ENCODE measurements around the gene ELOVL1. TPM values are rescaled to one million over a fixed set of nuclear protein-coding genes. Genes with fewer than 3 reads are reported as not detected.

Gene ELOVL1
- total and polyA plus RNA-seq, 2 of the 13 experiments (the other 11 are each of a cell fraction or from before 2014, with no cell fraction given) = 55.2 to 77.4 TPM

- 0 out of 2 replicates have a peak, but pooled peaks have one; percentile 59 for TF ChIP-seq ZUFSP (CRISPR knock-in tag; IDR thresholded peaks at IDR 0.05; ENCODE audit: borderline replicate concordance)
- TF ChIP-seq ZNF281 (CRISPR knock-in tag; IDR thresholded peaks at IDR 0.05; ENCODE audit: borderline replicate concordance) = no peak
- 0 out of 2 replicates have a peak, but pooled peaks have one; percentile 9 for TF ChIP-seq ZMYM4 (CRISPR knock-in tag; IDR thresholded peaks at IDR 0.05)
- TF ChIP-seq SKI (IDR thresholded peaks at IDR 0.05; ENCODE audit: partially characterized antibody) = no peak
- no peak for TF ChIP-seq ELF3 (CRISPR knock-in tag; IDR thresholded peaks at IDR 0.05)
- no peak for TF ChIP-seq EEA1 (CRISPR knock-in tag; IDR thresholded peaks at IDR 0.05; ENCODE audit: borderline replicate concordance)
- no peak for TF ChIP-seq MXI1 (IDR thresholded peaks at IDR 0.05; ENCODE audit: borderline replicate concordance, low read depth, low read length)
- no peak for TF ChIP-seq BRCA1 (CRISPR knock-in tag; IDR thresholded peaks at IDR 0.05)
- no peak for TF ChIP-seq ATF5 (CRISPR knock-in tag; IDR thresholded peaks at IDR 0.05; ENCODE audit: low read depth)
- no peak for TF ChIP-seq ZFP91 (CRISPR knock-in tag; IDR thresholded peaks at IDR 0.05; ENCODE audit: borderline replicate concordance)
- TF ChIP-seq MLX (CRISPR knock-in tag; IDR thresholded peaks at IDR 0.05) = no peak
- no peak for TF ChIP-seq MTA3 (CRISPR knock-in tag; IDR thresholded peaks at IDR 0.05)
- no peak for TF ChIP-seq ETS1 (CRISPR knock-in tag; IDR thresholded peaks at IDR 0.05)
- TF ChIP-seq HNF4G (IDR thresholded peaks at IDR 0.05; ENCODE audit: borderline replicate concordance, low read depth, low read length) = no peak
- TF ChIP-seq HNF4G (CRISPR knock-in tag; IDR thresholded peaks at IDR 0.05; ENCODE audit: borderline replicate concordance, low read depth) = no peak
- TF ChIP-seq THAP8 (CRISPR knock-in tag; IDR thresholded peaks at IDR 0.05; ENCODE audit: borderline replicate concordance) = no peak
- no peak for TF ChIP-seq GATAD2A (CRISPR knock-in tag; IDR thresholded peaks at IDR 0.05)
- TF ChIP-seq SIX4 (CRISPR knock-in tag; IDR thresholded peaks at IDR 0.05) = no peak
- TF ChIP-seq ZNF891 (CRISPR knock-in tag; IDR thresholded peaks at IDR 0.05) = no peak; the same call in 1 of the 2 replicates
- 0 out of 2 replicates have a peak, but pooled peaks have one; percentile 47 for TF ChIP-seq MXD3 (CRISPR knock-in tag; IDR thresholded peaks at IDR 0.05)
These were observed 19.4 kb downstream of the ELOVL1 start (continued) for GRCh38 chr1:43348343-43348808.
